ENCODE results near the gene THRB. TPM values are rescaled to one million over a fixed set of nuclear protein-coding genes. Genes with fewer than 3 reads are reported as not detected.

The THRB gene
- polyA plus RNA-seq, 1 of the 3 experiments (the other 2 are of a cell fraction), result 0.02 TPM

DNA sequence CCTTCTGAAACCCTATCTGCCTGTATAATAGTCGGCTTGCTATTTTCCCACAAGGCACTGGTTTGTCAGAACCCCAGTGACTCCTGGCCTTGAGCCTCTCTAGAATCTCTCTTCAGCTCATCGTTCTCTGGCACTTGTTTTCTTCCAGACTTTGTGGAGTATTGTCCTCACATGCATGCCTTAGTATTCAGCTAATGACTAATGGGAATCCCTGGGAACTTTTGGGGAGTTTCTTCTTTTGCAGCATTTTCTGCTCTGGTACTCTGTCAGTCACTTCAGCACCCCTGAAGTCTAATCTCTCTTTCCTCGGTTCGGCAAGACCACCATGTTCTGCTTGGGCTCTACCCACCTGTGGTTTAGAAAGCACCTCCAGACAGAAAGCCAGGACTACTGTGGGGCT, 35.8 kb upstream of the THRB start:
- no peak for DNase-seq
- no peaks in the 10 kb centered on the region for H4K20me1 ChIP-seq (ENCODE audit: insufficient read depth)
- ChIA-PET POLR2A (no interaction called here), CTCF (no interaction called here)
- no peak overlapping the region for H3K9ac ChIP-seq
- H3K4me1 ChIP-seq (ENCODE audit: control insufficient read depth in 1 of 2, insufficient read depth in 2 of 2, low read depth in 1 of 2, low read length in 1 of 2), result no peaks in the 10 kb centered on the region; a peak in 1 of 4 replicates
- H3K36me3 ChIP-seq (replicated peaks in 1 of 2; ENCODE audit: control insufficient read depth in 1 of 2, insufficient read depth in 2 of 2, low read length in 1 of 2), result no peaks in the 10 kb centered on the region
- WGBS (ENCODE audit: low lambda C conversion rate), result 56% methylated on average over 4 of the region's 4 CpGs
- TF ChIP-seq EZH2phosphoT487 (IDR thresholded peaks at IDR 0.05; ENCODE audit: borderline replicate concordance, low read depth), result no peak
- no peak for TF ChIP-seq GATA2 (CRISPR knock-in tag; IDR thresholded peaks at IDR 0.05)
- TF ChIP-seq, protein P1, sequence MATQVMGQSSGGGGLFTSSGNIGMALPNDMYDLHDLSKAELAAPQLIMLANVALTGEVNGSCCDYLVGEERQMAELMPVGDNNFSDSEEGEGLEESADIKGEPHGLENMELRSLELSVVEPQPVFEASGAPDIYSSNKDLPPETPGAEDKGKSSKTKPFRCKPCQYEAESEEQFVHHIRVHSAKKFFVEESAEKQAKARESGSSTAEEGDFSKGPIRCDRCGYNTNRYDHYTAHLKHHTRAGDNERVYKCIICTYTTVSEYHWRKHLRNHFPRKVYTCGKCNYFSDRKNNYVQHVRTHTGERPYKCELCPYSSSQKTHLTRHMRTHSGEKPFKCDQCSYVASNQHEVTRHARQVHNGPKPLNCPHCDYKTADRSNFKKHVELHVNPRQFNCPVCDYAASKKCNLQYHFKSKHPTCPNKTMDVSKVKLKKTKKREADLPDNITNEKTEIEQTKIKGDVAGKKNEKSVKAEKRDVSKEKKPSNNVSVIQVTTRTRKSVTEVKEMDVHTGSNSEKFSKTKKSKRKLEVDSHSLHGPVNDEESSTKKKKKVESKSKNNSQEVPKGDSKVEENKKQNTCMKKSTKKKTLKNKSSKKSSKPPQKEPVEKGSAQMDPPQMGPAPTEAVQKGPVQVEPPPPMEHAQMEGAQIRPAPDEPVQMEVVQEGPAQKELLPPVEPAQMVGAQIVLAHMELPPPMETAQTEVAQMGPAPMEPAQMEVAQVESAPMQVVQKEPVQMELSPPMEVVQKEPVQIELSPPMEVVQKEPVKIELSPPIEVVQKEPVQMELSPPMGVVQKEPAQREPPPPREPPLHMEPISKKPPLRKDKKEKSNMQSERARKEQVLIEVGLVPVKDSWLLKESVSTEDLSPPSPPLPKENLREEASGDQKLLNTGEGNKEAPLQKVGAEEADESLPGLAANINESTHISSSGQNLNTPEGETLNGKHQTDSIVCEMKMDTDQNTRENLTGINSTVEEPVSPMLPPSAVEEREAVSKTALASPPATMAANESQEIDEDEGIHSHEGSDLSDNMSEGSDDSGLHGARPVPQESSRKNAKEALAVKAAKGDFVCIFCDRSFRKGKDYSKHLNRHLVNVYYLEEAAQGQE (IDR thresholded peaks at IDR 0.05; ENCODE audit: low read depth, low read length), result no peak
- no peak for TF ChIP-seq NFIC (IDR thresholded peaks at IDR 0.05; ENCODE audit: borderline replicate concordance)
- TF ChIP-seq MXI1 (IDR thresholded peaks at IDR 0.05; ENCODE audit: low read depth, low read length), result no peak
- no peak for TF ChIP-seq POLR2AphosphoS5 (IDR thresholded peaks at IDR 0.05; ENCODE audit: low read depth, low read length)
- TF ChIP-seq FOSL2 (IDR thresholded peaks at IDR 0.05; ENCODE audit: borderline replicate concordance, low read depth), result no peak
- no peak for TF ChIP-seq TAF1 (IDR thresholded peaks at IDR 0.05; ENCODE audit: borderline replicate concordance, low read depth, low read length)
- TF ChIP-seq FOXJ3 (CRISPR knock-in tag; IDR thresholded peaks at IDR 0.05), result no peak
- TF ChIP-seq FOXM1 (IDR thresholded peaks at IDR 0.05; ENCODE audit: low read depth), result no peak
- TF ChIP-seq TCF12 (IDR thresholded peaks at IDR 0.05), result no peak
- TF ChIP-seq, protein P2, sequence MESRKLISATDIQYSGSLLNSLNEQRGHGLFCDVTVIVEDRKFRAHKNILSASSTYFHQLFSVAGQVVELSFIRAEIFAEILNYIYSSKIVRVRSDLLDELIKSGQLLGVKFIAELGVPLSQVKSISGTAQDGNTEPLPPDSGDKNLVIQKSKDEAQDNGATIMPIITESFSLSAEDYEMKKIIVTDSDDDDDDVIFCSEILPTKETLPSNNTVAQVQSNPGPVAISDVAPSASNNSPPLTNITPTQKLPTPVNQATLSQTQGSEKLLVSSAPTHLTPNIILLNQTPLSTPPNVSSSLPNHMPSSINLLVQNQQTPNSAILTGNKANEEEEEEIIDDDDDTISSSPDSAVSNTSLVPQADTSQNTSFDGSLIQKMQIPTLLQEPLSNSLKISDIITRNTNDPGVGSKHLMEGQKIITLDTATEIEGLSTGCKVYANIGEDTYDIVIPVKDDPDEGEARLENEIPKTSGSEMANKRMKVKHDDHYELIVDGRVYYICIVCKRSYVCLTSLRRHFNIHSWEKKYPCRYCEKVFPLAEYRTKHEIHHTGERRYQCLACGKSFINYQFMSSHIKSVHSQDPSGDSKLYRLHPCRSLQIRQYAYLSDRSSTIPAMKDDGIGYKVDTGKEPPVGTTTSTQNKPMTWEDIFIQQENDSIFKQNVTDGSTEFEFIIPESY (IDR thresholded peaks at IDR 0.05; ENCODE audit: borderline replicate concordance, low read depth), result no peak
- no peak overlapping the region for H2AFZ ChIP-seq (ENCODE audit: low read depth)
- no peaks in the 10 kb centered on the region for H3K9me2 ChIP-seq
- no peaks in the 10 kb centered on the region for H3K79me2 ChIP-seq (ENCODE audit: insufficient read depth)
- H3K27me3 ChIP-seq (ENCODE audit: insufficient read depth), result no peaks in the 10 kb centered on the region
- no peak overlapping the region for H3K4me2 ChIP-seq
- H3K9me3 ChIP-seq, result no peaks in the 10 kb centered on the region
- H3K27ac ChIP-seq (ENCODE audit: low read depth in 2 of 2, low read length in 1 of 2), result no peak overlapping the region
- H3F3A ChIP-seq (replicated peaks; ENCODE audit: insufficient read depth), result no peaks in the 10 kb centered on the region
- H3K4me3 ChIP-seq (ENCODE audit: low read depth in 2 of 2, low read length in 1 of 2), result no peak overlapping the region

- Histone ChIP-seq H2AFZ (ENCODE audit: low read depth) (no peak overlapping the region), H4K20me1 (ENCODE audit: insufficient read depth) (no peaks in the 10 kb centered on the region), H3K9ac (no peak overlapping the region), H3F3A (replicated peaks; ENCODE audit: insufficient read depth) (no peaks in the 10 kb centered on the region), H3K27me3 (ENCODE audit: insufficient read depth) (no peaks in the 10 kb centered on the region), H3K36me3 (replicated peaks in 1 of 2; ENCODE audit: control insufficient read depth in 1 of 2, insufficient read depth in 2 of 2, low read length in 1 of 2) (no peaks in the 10 kb centered on the region), H3K4me2 (no peak overlapping the region), H3K9me3 (no peaks in the 10 kb centered on the region), H3K79me2 (ENCODE audit: insufficient read depth) (no peaks in the 10 kb centered on the region), H3K27ac (ENCODE audit: low read depth in 2 of 2, low read length in 1 of 2) (no peak overlapping the region), H3K4me3 (ENCODE audit: low read depth in 2 of 2, low read length in 1 of 2) (no peak overlapping the region), H3K9me2 (no peaks in the 10 kb centered on the region), H3K4me1 (ENCODE audit: control insufficient read depth in 1 of 2, insufficient read depth in 2 of 2, low read depth in 1 of 2, low read length in 1 of 2) (no peaks in the 10 kb centered on the region; a peak in 1 of 4 replicates)
- CTCF ChIA-PET, result no interaction called here
- no peak for DNase-seq
- POLR2A ChIA-PET, result no interaction called here
- TF ChIP-seq GABPA (IDR thresholded peaks at IDR 0.05; ENCODE audit: low read depth), result no peak
- TF ChIP-seq, protein P2 (IDR thresholded peaks at IDR 0.05; ENCODE audit: borderline replicate concordance, low read depth), result no peak
- TF ChIP-seq JUND (IDR thresholded peaks at IDR 0.05), result no peak
- no peak for TF ChIP-seq POLR2AphosphoS5 (IDR thresholded peaks at IDR 0.05; ENCODE audit: low read depth, low read length)
- TF ChIP-seq PBX3 (IDR thresholded peaks at IDR 0.05), result no peak
- no peak for TF ChIP-seq MXI1 (IDR thresholded peaks at IDR 0.05; ENCODE audit: low read depth, low read length)
- no peak for TF ChIP-seq EZH2phosphoT487 (IDR thresholded peaks at IDR 0.05; ENCODE audit: borderline replicate concordance, low read depth)
- TF ChIP-seq CTCF (IDR thresholded peaks at IDR 0.05), result no peak
- TF ChIP-seq CHD2 (IDR thresholded peaks at IDR 0.05; ENCODE audit: low read length, partially characterized antibody), result no peak
These were observed 34.6 kb upstream of the THRB start for GRCh38 chr3:24529210-24529609.
